Suprapubic skin (tissue), 4 donors: ENCODE results near the gene H6PD. TPM values are rescaled to one million over a fixed set of nuclear protein-coding genes. Genes with fewer than 3 reads are reported as not detected.

Experiments used
- DNase-seq, 2 donors: peaks; one replicate each; pipeline ENCODE4 v3.0.0-alpha.2; 2019; ENCODE audit warnings: low spot score in 2 of 2
- H3K27ac ChIP-seq: fragments of 200-600 bp; sonication (generic); one replicate; pipeline ENCODE4 v1.5.1; 2019
- H3K27me3 ChIP-seq: fragments of 200-600 bp; sonication (generic); one replicate; pipeline ENCODE4 v1.5.1; 2019
- H3K36me3 ChIP-seq: fragments of 200-600 bp; sonication (generic); one replicate; pipeline ENCODE4 v1.5.1; 2019
- H3K4me1 ChIP-seq: fragments of 200-600 bp; sonication (generic); one replicate; pipeline ENCODE4 v1.5.1; 2019
- H3K4me3 ChIP-seq: fragments of 200-600 bp; sonication (generic); one replicate; pipeline ENCODE4 v1.5.1; 2019; ENCODE audit warnings: mild to moderate bottlenecking
- H3K9me3 ChIP-seq: fragments of 200-600 bp; sonication (generic); one replicate; pipeline ENCODE4 v1.5.1; 2019
- EP300 ChIP-seq: sonication (generic); formaldehyde crosslinking; IDR thresholded peaks from one replicate; pipeline ENCODE4 v1.6.1; 2017; ENCODE audit warnings: antibody characterized with exemption
- POLR2A ChIP-seq, 2 donors: fragments of 450-650 bp; IDR thresholded peaks; one replicate each; pipeline ENCODE4 v1.6.1; 2017; ENCODE audit warnings: antibody characterized with exemption in 2 of 2, mild to moderate bottlenecking in 2 of 2, moderate library complexity in 2 of 2
- POLR2AphosphoS5 ChIP-seq, 3 donors: sonication (generic); formaldehyde crosslinking; IDR thresholded peaks; one replicate each; pipeline ENCODE4 v1.6.1; 2017; ENCODE audit warnings: antibody characterized with exemption in 3 of 3
- WGBS: methylation state at CpG from one replicate; pipeline ENCODE4 v1.1.5; 2018; 5-methylcytosine and 5-hydroxymethylcytosine counted together
- total RNA-seq, 4 donors: library from RNA; depleted of rRNA; stranded (reverse); fragments of >200 nt; gene quantifications; one replicate each; pipeline ENCODE4 v1.1.0, GENCODE V29; 2016
- TF ChIP-seq, protein P1 (sequence below), 2 donors: fragments of 200-600 bp in 1 of 2; fragments of 450-650 bp in 1 of 2; sonication (generic) in 1 of 2; IDR thresholded peaks; one replicate each; pipeline ENCODE4 v1.5.1; 2016 to 2019; ENCODE audit warnings: antibody characterized with exemption in 2 of 2, mild to moderate bottlenecking in 1 of 2, moderate library complexity in 1 of 2

H6PD gene
- total RNA-seq, 4 donors from 2014 or later, result 83.6 to 130 (median 106) TPM

GRCh38 chr1:9207715-9208114 lies 26.9 kb upstream of the H6PD start:
- no peak for DNase-seq
- H3K4me1 ChIP-seq, result peaks cover under 1% of the 10 kb centered on the region
- H3K4me3 ChIP-seq, result no peak overlapping the region
- no peak overlapping the region for H3K27ac ChIP-seq
- H3K27me3 ChIP-seq, result peaks cover 42% of the 10 kb centered on the region
- no peak for TF ChIP-seq POLR2AphosphoS5 (IDR thresholded peaks at IDR 0.05)
- no peak for TF ChIP-seq EP300
- TF ChIP-seq, protein P1, sequence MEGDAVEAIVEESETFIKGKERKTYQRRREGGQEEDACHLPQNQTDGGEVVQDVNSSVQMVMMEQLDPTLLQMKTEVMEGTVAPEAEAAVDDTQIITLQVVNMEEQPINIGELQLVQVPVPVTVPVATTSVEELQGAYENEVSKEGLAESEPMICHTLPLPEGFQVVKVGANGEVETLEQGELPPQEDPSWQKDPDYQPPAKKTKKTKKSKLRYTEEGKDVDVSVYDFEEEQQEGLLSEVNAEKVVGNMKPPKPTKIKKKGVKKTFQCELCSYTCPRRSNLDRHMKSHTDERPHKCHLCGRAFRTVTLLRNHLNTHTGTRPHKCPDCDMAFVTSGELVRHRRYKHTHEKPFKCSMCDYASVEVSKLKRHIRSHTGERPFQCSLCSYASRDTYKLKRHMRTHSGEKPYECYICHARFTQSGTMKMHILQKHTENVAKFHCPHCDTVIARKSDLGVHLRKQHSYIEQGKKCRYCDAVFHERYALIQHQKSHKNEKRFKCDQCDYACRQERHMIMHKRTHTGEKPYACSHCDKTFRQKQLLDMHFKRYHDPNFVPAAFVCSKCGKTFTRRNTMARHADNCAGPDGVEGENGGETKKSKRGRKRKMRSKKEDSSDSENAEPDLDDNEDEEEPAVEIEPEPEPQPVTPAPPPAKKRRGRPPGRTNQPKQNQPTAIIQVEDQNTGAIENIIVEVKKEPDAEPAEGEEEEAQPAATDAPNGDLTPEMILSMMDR (IDR thresholded peaks at IDR 0.05), result no peak
- TF ChIP-seq POLR2A (IDR thresholded peaks at IDR 0.05), result no peak
- WGBS, result 97% methylated on average over 5 of the region's 5 CpGs
- H3K9me3 ChIP-seq, result no peaks in the 10 kb centered on the region
- no peaks in the 10 kb centered on the region for H3K36me3 ChIP-seq

- no peak for DNase-seq
- Histone ChIP-seq H3K36me3 (no peaks in the 10 kb centered on the region), H3K4me1 (no peaks in the 10 kb centered on the region), H3K27me3 (peaks cover 17% of the 10 kb centered on the region), H3K4me3 (no peak overlapping the region), H3K9me3 (no peaks in the 10 kb centered on the region), H3K27ac (no peak overlapping the region)
- 77% methylated on average over 13 of the region's 13 CpGs for WGBS
- TF ChIP-seq POLR2AphosphoS5 (IDR thresholded peaks at IDR 0.05) (no peak), EP300 (no peak), POLR2A (IDR thresholded peaks at IDR 0.05) (no peak)
- TF ChIP-seq, protein P1 (IDR thresholded peaks at IDR 0.05), result no peak
Observed at GRCh38 chr1:9211291-9211811, 23.2 kb upstream of the H6PD start.

- 77% methylated on average over 3 of the region's 3 CpGs for WGBS
- H3K4me1 ChIP-seq, result no peaks in the 10 kb centered on the region
- DNase-seq, result no peak
- peaks cover 10% of the 10 kb centered on the region for H3K27me3 ChIP-seq
- no peaks in the 10 kb centered on the region for H3K36me3 ChIP-seq
- H3K4me3 ChIP-seq, result no peak overlapping the region
- no peak overlapping the region for H3K27ac ChIP-seq
- no peaks in the 10 kb centered on the region for H3K9me3 ChIP-seq
- TF ChIP-seq POLR2A (IDR thresholded peaks at IDR 0.05) (no peak), EP300 (no peak), POLR2AphosphoS5 (IDR thresholded peaks at IDR 0.05) (no peak)
- TF ChIP-seq, protein P1 (IDR thresholded peaks at IDR 0.05), result no peak
Observed at GRCh38 chr1:9212735-9213134, 21.8 kb upstream of the H6PD start.

- no peak for TF ChIP-seq POLR2AphosphoS5 (IDR thresholded peaks at IDR 0.05)
- no peak for TF ChIP-seq POLR2A (IDR thresholded peaks at IDR 0.05)
- TF ChIP-seq, protein P1 (IDR thresholded peaks at IDR 0.05), result no peak
- no peak for TF ChIP-seq EP300
- 88% methylated on average over 10 of the region's 10 CpGs for WGBS
- Histone ChIP-seq H3K4me3 (no peak overlapping the region), H3K9me3 (no peaks in the 10 kb centered on the region), H3K27me3 (peaks cover 6% of the 10 kb centered on the region), H3K36me3 (no peaks in the 10 kb centered on the region), H3K27ac (no peak overlapping the region), H3K4me1 (no peaks in the 10 kb centered on the region)
- no peak for DNase-seq
Observed at GRCh38 chr1:9213956-9214355, 20.6 kb upstream of the H6PD start.

DNA sequence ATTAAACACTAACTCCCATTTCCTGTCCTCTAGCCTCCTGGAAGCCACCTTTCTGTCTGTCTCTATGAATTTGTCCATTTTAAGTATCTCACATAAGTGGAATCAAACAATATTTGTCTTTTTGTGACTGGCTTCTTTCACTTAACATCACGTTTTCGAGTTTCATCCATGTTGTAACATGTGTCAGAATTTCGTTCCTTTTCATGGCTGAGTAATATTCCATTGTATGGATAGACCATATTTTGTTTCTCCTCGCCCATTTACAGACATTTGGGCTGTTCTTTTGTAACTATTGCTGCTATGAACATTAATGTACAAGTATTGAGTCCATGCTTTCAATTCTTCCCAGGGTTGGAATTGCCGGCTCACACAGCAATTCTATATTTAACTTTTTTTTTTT lies 15.7 kb upstream of the H6PD start:
- no peaks in the 10 kb centered on the region for H3K36me3 ChIP-seq
- WGBS, result 74% methylated on average over 5 of the region's 5 CpGs
- H3K4me3 ChIP-seq, result no peak overlapping the region

More for the DNA sequence above, 15.7 kb upstream of the H6PD start:
- Histone ChIP-seq H3K27me3 (no peaks in the 10 kb centered on the region), H3K4me1 (no peaks in the 10 kb centered on the region), H3K27ac (no peak overlapping the region), H3K9me3 (no peaks in the 10 kb centered on the region)
- TF ChIP-seq EP300, result no peak
- no peak for TF ChIP-seq POLR2A (IDR thresholded peaks at IDR 0.05)
- TF ChIP-seq POLR2AphosphoS5 (IDR thresholded peaks at IDR 0.05), result no peak
- TF ChIP-seq, protein P1 (IDR thresholded peaks at IDR 0.05), result no peak
- no peak for DNase-seq
